ENCODE data around the gene TMED7.

Gene TMED7

DNA sequence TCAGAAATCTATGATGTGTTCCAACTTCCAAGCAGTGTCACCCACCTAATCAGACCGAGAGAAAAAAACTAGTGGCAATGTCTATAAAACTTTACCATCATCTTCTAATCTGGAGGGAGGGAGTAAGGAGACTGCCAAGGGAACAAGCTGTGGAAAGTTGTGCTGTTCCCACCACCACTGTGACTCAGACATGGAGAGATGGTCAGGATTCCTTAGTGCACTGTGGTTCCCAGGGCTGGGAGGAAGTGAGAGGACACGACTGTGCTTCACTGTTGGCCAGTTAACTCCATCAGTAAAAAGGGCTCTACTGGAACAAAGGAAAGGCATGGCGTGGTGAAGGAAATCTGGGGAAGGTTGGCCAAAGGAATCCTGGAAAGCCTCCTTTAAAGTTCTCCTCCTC, 42.4 kb downstream of the TMED7 start:
- TF ChIP-seq POLR2A (IDR thresholded peaks at IDR 0.05; ENCODE audit: low read depth, low read length), result no peak
- DNase-seq (ENCODE audit: insufficient read length, low spot score) (no peak), FAIRE-seq (peak; percentile 80)

DNA sequence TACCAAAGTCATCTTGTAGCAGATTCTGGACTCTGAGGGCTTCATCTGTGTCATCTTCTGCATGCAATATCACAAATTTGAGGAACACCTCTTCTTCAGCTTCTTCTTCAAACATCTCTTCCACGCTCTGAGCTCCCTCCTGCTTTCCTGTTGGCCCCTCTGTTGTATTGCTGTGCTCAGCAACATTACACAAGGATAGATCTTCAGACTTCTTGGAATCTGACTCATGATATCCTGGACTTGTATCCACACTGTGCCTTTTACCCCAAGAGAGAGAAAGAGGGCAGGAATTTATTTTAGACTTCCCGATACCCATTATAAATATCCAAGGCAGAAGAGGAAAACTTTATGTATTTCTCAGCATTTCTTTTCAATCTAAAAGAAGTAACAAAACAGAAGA, 44.9 kb downstream of the TMED7 start:
- no peak for TF ChIP-seq POLR2A (IDR thresholded peaks at IDR 0.05; ENCODE audit: low read depth, low read length)
- DNase-seq (ENCODE audit: insufficient read length, low spot score) (no peak), FAIRE-seq (no peak)

DNA sequence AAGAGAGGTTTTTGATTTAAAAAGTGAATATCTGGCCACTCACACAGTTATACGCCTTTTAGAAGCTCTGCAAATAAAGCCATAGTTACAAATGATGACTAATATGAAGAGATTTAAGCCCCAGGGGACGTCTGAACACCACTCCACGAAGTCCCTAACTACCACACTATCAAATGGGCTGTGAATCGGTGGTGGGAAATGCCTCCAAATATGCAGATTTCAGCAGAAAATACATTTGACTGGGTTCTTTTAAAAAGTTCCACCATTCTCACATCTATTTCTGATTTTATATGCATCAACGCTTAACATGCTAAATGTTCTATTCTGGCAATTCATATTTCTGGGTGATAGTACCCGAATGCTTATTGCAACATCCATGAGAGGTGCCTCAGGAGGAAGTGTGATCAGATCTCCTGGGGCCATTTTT, 46.1 kb downstream of the TMED7 start:
- FAIRE-seq, result no peak
- no peak for DNase-seq (ENCODE audit: insufficient read length, low spot score)
- TF ChIP-seq POLR2A (IDR thresholded peaks at IDR 0.05; ENCODE audit: low read depth, low read length), result no peak

DNA sequence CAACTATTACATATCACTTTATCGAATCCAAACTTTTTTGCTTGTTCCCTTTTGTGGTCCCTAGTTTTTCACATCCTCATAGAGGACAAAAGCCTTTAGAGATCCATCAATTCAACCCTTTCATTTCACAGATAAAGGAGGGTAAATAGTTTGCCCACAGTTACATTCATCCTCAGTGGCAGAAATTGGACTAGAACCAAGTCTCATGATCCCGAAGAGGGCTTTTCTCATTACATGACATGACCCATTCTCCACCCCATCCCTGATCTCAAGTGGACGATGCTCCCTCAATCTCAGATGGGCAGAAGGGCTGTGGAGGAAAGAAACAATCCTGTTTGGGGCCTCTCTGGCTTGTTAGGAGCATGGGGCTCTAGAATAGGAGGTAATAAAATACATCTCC, 46.6 kb downstream of the TMED7 start:
- DNase-seq (ENCODE audit: insufficient read length, low spot score) (no peak), FAIRE-seq (no peak)
- no peak for TF ChIP-seq POLR2A (IDR thresholded peaks at IDR 0.05; ENCODE audit: low read depth, low read length)

DNA sequence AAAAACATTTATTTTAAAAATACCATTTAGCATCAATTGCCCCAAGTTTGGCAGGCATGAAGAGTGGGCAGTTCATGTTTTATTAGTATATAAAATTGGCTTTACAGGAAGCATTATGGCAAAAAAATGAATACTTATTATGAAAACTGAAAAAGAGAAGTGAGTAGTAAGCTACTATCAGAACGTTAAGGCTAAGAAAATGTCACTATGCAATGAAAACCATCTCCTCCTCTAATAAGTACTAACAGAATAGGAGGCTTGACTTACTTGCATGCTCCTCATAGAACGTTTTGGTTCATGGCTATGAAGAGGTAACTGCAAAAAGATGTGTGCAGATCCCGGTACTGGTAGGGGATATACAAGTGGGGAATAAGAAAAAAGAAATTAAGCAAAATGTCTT, 47.2 kb downstream of the TMED7 start:
- no peak for FAIRE-seq
- TF ChIP-seq POLR2A (IDR thresholded peaks at IDR 0.05; ENCODE audit: low read depth, low read length), result no peak
- DNase-seq (ENCODE audit: insufficient read length, low spot score), result no peak

DNA sequence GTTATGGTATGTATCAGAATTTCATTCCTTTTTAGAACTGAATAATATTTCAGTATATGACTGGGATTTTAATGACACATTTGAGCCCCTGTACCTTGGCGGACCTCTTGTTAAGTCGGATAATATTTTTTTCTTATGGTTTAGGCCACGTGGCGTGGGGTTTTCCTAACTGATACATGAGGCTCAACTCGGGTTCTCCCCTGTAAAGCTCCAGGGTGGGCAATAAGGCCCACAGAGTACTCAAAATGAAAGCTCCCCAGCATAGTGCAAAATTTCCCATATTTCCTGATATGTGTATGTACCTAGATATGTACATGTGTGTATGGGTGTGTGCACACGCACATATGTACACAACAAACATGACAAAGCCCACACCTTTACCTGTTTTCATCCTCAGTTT, 48.1 kb downstream of the TMED7 start:
- DNase-seq (ENCODE audit: insufficient read length, low spot score) (no peak), FAIRE-seq (no peak)

DNA sequence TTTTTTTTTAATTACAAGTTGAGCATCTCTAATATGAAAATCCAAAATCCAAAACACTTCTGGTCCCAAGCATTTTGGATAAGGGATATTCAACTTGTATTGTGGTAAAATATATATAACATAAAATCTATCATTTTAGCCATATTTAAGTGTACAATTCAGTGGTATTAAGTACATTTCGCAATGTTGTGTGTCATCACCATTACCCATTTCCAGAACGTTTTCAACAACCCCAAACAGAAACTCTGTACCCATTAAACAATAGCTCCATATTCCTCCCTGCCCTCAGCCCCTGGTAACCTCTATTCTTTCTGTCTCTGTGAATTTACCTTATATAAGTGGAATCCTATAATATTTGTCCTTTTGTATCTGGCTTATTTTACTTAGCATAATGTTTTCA, 48.5 kb downstream of the TMED7 start:
- no peak for DNase-seq (ENCODE audit: insufficient read length, low spot score)
- FAIRE-seq, result no peak
- no peak for TF ChIP-seq POLR2A (IDR thresholded peaks at IDR 0.05; ENCODE audit: low read depth, low read length)

More for the DNA sequence above, 48.1 kb downstream of the TMED7 start:
- no peak for TF ChIP-seq POLR2A (IDR thresholded peaks at IDR 0.05; ENCODE audit: low read depth, low read length)

DNA sequence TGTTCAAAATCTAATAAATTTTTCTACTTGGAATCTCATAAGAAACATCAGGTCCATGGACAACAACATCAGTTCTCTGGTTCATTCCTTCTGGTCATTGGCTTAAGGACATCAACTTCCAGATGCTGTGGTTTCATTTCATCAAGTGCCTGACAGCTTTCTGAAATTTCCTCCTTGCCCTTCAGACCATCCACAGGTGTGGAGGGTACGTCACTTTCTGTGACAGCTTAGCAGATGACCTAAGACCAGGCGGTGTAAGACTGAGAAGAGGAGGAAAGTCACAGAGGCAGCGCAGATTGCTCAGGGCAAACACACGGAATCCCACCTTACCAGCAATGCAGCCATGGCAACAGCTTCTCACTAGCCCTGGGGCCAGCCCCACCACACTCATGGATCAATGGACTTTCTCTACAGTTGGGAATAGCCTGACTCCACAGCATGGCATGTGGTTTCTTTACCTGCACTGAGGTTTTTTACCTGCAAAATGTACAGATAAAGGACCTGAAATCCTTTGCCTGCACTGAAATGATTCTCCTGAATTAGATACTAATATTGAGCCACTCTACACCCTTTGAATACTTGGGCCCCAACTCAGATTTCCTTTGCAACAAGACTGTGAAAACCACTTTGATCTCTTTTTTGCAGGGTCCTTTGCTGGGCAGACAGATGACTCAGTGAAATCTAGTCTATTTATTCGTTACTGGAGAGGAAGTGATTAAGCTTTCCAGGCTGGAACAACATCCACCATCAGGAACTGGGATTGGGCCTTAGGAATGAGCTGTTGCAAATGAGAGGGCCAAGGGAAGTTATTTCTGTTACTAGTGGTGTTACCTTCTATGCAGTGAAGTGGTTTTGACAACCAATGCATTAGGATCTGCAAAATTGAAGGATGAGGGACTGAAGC, 50.4 kb downstream of the TMED7 start:
- TF ChIP-seq POLR2A (IDR thresholded peaks at IDR 0.05; ENCODE audit: low read depth, low read length), result no peak
- FAIRE-seq (peak; percentile 78), DNase-seq (ENCODE audit: insufficient read length, low spot score) (peak; percentile 17)

DNA sequence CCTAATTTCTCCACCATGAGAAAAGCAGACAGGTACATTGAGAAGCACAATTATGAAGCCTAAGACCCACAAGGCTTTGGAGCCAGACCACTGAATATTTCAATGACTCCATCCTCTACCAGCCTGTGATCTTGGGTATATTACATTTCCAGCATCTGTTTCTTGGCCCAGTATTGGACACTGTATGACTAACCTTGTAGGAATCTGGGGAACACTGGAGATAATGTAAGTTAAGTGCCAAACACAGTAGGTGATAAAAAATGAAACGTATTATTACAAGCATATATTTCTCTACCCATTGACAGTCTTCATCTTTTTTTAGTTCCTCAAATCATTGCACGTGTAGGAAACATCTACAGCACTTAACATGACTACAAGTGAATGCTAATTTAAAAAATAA, 52.7 kb downstream of the TMED7 start:
- no peak for DNase-seq (ENCODE audit: insufficient read length, low spot score)
- TF ChIP-seq POLR2A (IDR thresholded peaks at IDR 0.05; ENCODE audit: low read depth, low read length), result no peak
- FAIRE-seq, result peak; percentile 87

DNA sequence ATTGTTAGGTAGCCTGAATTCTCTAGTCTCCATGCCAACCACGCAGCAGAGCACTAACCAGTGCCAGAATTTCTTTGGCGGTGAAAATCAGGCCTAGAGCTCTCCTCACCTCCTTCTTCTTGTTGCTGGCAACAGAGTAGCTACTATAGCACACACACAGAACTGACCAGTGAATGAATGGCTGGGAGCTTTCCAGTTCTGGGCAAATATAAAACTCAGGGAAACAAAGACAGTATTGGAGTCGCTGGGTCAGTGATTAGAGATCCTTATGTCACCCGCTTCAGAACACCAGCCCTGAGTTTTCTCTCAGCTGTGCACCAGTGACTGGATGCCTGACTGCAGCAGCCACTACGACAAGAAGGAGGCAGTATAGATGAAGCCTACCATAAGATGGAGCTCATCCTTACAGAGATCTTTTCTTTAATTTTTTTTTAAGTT, 54.4 kb downstream of the TMED7 start:
- FAIRE-seq (no peak), DNase-seq (ENCODE audit: insufficient read length, low spot score) (no peak)
- no peak for TF ChIP-seq POLR2A (IDR thresholded peaks at IDR 0.05; ENCODE audit: low read depth, low read length)

DNA sequence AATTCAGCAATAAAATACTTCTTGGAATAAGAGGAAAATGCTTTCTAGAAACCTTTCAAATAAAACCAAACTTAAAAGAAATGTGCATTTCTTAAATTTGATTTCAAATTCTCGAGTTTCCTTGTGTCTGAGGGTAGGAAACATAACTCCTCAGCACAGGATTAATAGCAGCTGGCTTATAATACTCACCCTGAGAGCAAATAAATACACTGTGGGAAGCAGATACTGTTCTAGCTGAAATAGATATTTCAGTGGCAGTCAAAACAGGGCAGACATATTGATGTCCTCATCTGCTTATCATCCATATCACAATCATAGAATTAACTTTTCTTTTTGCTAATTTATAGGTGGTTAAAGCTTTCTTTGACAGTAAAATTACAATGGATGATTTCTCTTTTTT, 57.2 kb downstream of the TMED7 start:
- TF ChIP-seq POLR2A (IDR thresholded peaks at IDR 0.05; ENCODE audit: low read depth, low read length), result no peak
- DNase-seq (ENCODE audit: insufficient read length, low spot score), result no peak
- FAIRE-seq, result no peak

DNA sequence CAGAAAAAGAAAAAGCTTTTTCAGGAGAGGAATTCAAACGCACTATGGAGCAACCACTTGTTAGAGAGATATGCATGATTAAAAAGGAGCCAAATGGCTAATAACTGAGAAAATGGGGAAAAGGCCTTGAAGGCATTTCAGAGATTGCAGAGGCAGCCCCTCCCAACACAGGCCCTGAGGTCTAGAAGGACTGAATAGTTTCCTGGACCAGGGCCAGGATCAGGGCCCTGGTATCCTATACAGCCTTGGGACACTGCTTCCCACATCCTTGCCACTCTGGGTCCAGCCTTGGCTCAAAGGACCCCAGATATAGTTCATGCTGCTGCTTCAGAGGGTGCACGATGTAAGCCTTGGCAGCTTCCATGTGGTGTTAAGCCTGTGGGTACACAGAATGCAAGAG, 60.6 kb downstream of the TMED7 start:
- no peak for DNase-seq (ENCODE audit: insufficient read length, low spot score)
- no peak for TF ChIP-seq POLR2A (IDR thresholded peaks at IDR 0.05; ENCODE audit: low read depth, low read length)
- no peak for FAIRE-seq
